ENCODE measurements around the gene SGK1.

- TF ChIP-seq CTCF (IDR thresholded peaks at IDR 0.05): no peak
- TF ChIP-seq POLR2A (IDR thresholded peaks at IDR 0.05): no peak
These were observed 1.0 kb downstream of the SGK1 start for GRCh38 chr6:134316733-134317431.

All from Peyer's patch (tissue), 4 donors.